ENCODE data around the gene HPS5. TPM values are rescaled to one million over a fixed set of nuclear protein-coding genes. Genes with fewer than 3 reads are reported as not detected.
A peak's percentile ranks its signal among the peaks of the same experiment; 100 is the strongest.

HPS5 gene
- total RNA-seq, 6 experiments from 2014 or later: 31.4 to 41.5 (median 34.4) TPM

GRCh38 chr11:18294862-18295261 is 27.1 kb downstream of the HPS5 start:
- Mint-ChIP-seq H3K27ac (no peak overlapping the region), H3K9me3 (no peaks in the 10 kb centered on the region), H3K4me3 (no peak overlapping the region), H3K27me3 (ENCODE audit: insufficient read depth) (no peaks in the 10 kb centered on the region), H3K4me1 (ENCODE audit: low read depth) (no peaks in the 10 kb centered on the region), H3K36me3 (ENCODE audit: low read depth) (peaks cover 43% of the 10 kb centered on the region)
- DNase-seq: no peak
- no peak for TF ChIP-seq CTCF (IDR thresholded peaks at IDR 0.05)

- Mint-ChIP-seq H3K4me1 (ENCODE audit: low read depth) (peaks cover 17% of the 10 kb centered on the region), H3K36me3 (ENCODE audit: low read depth) (peaks cover 35% of the 10 kb centered on the region), H3K4me3 (no peak overlapping the region), H3K27ac (no peak overlapping the region), H3K9me3 (no peaks in the 10 kb centered on the region), H3K27me3 (ENCODE audit: insufficient read depth) (no peaks in the 10 kb centered on the region; the same call in 1 of the 2 replicates)
- no peak for TF ChIP-seq CTCF (IDR thresholded peaks at IDR 0.05)
- DNase-seq: no peak
These were observed 33.0 kb downstream of the HPS5 start for GRCh38 chr11:18288911-18289310.

- H3K27me3 Mint-ChIP-seq (ENCODE audit: insufficient read depth): no peaks in the 10 kb centered on the region; the same call in none of the 2 replicates
- TF ChIP-seq CTCF (IDR thresholded peaks at IDR 0.05): no peak
- peak overlapping the region; percentile 50 for H3K27ac Mint-ChIP-seq
- H3K36me3 Mint-ChIP-seq (ENCODE audit: low read depth): peaks cover 32% of the 10 kb centered on the region
- peak; percentile 58 for DNase-seq
- H3K4me1 Mint-ChIP-seq (ENCODE audit: low read depth): peaks cover 17% of the 10 kb centered on the region
- no peak overlapping the region; the same call in 1 of the 2 replicates for H3K4me3 Mint-ChIP-seq
- H3K9me3 Mint-ChIP-seq: no peaks in the 10 kb centered on the region
These were observed 36.1 kb downstream of the HPS5 start for GRCh38 chr11:18285841-18286240.

- Mint-ChIP-seq H3K4me1 (ENCODE audit: low read depth) (peaks cover 17% of the 10 kb centered on the region), H3K27me3 (ENCODE audit: insufficient read depth) (no peaks in the 10 kb centered on the region; the same call in none of the 2 replicates), H3K9me3 (no peaks in the 10 kb centered on the region), H3K36me3 (ENCODE audit: low read depth) (peaks cover 44% of the 10 kb centered on the region), H3K27ac (no peak overlapping the region), H3K4me3 (no peak overlapping the region)
- DNase-seq: no peak
- no peak for TF ChIP-seq CTCF (IDR thresholded peaks at IDR 0.05)
These were observed 39.3 kb downstream of the HPS5 start for GRCh38 chr11:18282626-18283025.

GRCh38 chr11:18280438-18281045 is 41.4 kb downstream of the HPS5 start:
- no peaks in the 10 kb centered on the region; the same call in none of the 2 replicates for H3K27me3 Mint-ChIP-seq (ENCODE audit: insufficient read depth)
- peaks cover 40% of the 10 kb centered on the region for H3K36me3 Mint-ChIP-seq (ENCODE audit: low read depth)
- H3K4me1 Mint-ChIP-seq (ENCODE audit: low read depth): peaks cover 1% of the 10 kb centered on the region
- no peak overlapping the region for H3K4me3 Mint-ChIP-seq
- no peak overlapping the region for H3K27ac Mint-ChIP-seq
- H3K9me3 Mint-ChIP-seq: no peaks in the 10 kb centered on the region; the same call in 1 of the 2 replicates
- DNase-seq: no peak
- no peak for TF ChIP-seq CTCF (IDR thresholded peaks at IDR 0.05)

Data from HFFc6 (cell line).